Tongue (tissue), 2 donors: ENCODE measurements around the gene NIFK. TPM values are rescaled to one million over a fixed set of nuclear protein-coding genes. Genes with fewer than 3 reads are reported as not detected.
"Not testable (repeated sequence)": the region's sequence is repeated elsewhere in the genome, so short reads cannot be mapped to it uniquely, and the experiment has no call there.

Source experiments
- DNase-seq: peaks from one replicate; pipeline ENCODE4 v3.0.0-alpha.2; 2015
- total RNA-seq: library from RNA; depleted of rRNA; stranded (reverse); fragments of >200 nt; gene quantifications from one replicate; pipeline ENCODE4 v1.2.3, GENCODE V29; 2014

Gene NIFK
- total RNA-seq: 54.8 TPM

DNA sequence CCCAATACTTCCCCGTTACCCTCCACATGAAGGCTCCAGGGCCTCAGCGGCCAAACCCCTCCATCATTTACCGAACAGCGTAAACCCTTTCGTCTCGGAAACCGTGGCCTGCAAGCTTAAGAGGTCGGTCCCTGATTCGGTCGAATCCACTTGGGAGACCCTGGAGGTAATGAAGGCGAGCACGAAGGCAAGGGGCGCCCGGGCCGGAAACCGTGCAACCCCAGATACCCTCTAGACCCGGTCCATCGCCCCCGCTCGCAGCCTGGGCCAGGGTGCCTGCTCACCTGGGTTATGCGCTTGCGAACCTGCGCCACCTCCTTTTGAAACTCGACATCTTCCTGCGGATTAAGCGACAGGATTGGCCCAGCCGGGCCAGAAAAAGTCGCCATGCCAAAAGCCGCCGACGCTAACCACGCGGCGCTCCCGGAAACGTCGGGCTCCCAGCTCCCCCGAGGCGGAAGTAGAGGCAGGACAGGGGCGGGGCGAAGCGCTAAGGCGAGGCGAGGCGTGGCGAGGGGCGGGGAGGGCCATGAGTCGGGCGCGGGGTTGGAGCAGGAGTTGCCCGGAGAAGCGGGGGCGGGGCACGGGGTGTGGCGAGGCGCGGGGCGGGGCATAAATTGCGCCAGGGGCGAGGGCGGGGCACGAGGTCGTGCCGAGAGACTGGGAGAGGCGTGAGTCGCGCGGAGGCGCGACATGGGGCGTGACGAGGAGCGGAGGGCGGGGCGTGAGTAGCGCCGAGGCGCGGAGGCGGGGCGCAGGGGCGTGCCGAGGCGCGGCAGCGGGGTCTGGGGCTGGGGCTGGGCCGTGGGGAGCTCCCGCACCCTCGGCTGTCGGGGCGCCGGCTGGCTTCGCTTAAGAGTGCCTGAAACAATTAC is at the start of gene NIFK:
Gene NIFK (minus strand): TSS at position 414 of the 875 bp plus-strand sequence. CDS start 25 bp downstream, at position 389.
- peak; percentile 99 for DNase-seq

DNA sequence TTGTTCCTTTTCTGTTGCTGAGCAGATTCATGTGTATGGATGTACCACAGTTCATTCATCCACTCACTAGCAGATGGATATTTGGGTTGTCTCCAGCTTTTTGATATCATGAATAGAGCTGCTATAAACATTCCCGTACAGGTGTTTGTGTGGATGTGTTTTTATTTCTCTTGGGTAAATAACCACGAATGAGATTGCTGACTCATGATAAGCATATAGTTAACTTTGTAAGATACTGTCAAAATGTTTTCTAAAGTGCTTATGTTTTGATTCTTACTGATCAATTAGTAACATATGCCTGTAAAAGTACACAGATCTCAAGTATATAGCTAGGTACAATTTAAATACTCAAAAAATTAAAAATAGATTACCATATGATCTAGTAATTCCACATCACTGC is 46.5 kb upstream of the NIFK start:
- DNase-seq: no peak

DNA sequence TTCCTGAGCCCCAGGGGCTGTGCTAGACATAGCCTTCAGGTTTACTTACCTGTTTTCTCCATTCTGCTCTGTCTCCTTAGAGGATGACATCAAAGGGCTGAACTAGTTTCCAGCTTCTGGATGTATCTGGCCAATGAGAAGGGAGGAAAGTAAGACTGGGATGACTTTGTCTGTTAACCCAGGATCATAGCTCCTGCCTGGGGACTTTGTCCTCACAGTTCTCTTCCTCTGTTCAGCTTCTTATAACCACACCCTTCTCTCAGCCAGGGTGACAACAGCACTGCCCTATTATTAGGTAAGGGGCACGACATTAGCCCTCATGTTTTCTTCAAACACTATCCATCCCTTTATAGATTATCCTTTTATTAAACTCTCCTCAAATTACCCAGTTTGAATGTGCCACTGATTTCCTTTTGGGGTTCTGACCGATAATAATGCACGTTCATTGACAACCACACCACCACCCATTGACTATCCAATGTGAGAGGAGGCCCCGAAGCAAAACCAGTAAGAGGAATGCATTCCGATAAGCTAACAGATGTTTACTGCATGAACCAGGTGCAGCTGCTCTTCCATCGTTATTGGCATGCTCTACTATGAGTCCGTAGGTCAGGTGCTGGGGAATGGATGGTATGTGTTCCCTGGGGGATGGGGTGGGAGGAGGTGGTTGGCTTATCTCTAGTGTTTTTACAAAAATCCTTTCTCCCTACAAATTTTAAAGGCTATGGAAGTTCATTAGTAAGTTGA is 42.2 kb upstream of the NIFK start:
- no peak for DNase-seq

DNA sequence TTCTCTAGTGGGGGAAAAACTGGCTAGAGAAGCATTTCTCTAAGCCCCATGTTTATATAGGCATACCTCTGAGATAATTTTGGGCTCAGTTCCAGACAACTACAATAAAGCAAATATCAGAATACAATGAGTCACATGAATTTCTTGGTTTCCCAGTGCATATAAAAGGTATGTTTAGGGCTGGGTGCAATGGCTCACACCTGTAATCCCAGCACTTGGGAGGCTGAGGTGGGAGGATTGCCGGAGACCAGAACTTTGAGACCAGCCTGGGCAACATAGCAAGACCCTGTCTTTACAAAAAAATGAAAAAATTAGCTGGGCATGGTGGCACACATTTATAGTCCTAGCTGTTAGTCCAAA is 41.0 kb upstream of the NIFK start:
- DNase-seq: peak; percentile 68

DNA sequence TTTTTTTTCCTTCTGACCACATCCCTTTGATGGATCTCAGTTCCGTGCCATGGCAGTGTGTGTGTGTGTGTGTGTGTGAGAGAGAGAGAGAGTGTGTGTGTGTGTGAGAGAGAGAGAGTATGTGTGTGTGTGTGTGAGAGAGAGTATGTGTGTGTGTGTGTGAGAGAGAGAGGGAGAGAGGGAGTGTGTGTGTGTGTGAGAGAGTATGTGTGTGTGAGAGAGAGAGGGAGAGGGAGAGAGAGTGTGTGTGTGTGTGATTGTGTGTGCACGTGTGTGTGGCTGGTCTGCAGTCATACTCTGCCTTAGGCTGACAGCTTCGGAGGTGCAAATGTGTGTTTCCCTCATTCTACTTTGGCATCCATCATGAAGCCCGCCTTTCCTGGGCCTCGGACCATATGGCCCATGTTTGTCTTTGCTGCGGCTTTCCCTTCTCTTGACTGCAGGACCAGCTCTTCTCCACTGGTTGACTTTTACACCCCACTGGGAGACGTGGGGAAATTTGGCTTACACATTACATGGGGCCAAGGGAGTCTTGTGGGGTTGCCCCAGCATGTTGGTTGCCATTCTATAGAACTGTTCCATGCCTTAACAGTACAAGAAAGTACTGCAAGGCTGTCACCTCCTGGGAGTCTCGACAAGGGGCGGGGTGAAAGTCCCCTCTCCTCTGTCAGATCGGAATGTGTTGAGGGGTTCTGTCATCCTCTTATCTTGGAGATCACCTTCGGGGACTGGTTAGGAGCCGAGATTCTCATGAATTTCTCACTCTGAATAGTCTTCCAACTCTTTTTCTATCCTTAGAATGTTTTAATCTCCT is 40.4 kb upstream of the NIFK start:
- peak; percentile 16 for DNase-seq

DNA sequence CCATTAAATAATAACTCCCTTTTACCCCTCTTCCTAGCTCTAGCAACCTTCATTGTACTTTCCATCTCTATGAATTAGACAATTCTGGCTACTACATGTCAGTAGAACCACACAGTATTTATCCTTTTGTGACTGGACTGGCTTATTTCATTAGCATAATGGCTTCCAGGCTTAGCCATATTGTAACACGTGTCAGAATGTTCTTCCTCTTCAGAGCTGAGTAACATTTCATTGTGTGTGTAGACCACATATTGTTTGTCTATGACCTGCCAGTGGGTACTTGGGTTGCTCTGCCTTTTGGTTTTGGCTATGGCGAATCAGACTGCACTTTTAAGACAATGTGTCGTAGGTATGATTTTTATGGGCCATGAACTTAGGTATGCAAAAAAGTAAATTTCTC is 39.7 kb upstream of the NIFK start:
- no peak for DNase-seq

- DNase-seq: no peak
Measured at GRCh38 chr2:121774235-121774634, 37.6 kb upstream of the NIFK start.

GRCh38 chr2:121771976-121772742 is 35.5 kb upstream of the NIFK start:
- peak; percentile 76 for DNase-seq

- no peak for DNase-seq
Measured at GRCh38 chr2:121768143-121768755, 31.6 kb upstream of the NIFK start.

- DNase-seq: no peak
Measured at GRCh38 chr2:121766624-121767023, 29.9 kb upstream of the NIFK start.

DNA sequence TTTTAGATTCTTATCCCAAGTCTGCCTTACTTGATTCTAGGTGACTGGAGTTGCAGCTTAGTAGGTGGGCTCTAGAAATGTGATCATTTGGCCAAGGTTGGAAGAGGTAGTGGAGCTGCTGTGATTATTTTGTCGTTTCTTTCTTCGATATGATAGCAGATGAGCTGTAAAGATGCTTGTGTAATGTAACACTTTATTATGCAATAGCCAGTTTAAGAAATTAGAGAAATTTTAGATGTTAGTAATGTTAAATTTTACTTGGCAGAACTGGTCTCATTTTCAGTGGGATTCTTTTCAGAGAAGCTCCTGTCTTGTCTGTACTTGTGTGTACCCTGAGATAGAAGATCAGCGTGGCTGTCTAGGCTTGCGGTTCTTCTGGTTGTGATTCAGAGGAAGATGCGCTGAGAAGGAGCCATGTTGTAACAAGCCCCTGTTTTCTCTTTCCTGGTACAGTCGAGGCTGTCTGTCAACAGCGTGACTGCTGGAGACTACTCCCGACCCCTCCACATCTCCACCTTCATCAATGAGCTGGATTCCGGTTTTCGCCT is 28.1 kb upstream of the NIFK start:
- DNase-seq: no peak

DNA sequence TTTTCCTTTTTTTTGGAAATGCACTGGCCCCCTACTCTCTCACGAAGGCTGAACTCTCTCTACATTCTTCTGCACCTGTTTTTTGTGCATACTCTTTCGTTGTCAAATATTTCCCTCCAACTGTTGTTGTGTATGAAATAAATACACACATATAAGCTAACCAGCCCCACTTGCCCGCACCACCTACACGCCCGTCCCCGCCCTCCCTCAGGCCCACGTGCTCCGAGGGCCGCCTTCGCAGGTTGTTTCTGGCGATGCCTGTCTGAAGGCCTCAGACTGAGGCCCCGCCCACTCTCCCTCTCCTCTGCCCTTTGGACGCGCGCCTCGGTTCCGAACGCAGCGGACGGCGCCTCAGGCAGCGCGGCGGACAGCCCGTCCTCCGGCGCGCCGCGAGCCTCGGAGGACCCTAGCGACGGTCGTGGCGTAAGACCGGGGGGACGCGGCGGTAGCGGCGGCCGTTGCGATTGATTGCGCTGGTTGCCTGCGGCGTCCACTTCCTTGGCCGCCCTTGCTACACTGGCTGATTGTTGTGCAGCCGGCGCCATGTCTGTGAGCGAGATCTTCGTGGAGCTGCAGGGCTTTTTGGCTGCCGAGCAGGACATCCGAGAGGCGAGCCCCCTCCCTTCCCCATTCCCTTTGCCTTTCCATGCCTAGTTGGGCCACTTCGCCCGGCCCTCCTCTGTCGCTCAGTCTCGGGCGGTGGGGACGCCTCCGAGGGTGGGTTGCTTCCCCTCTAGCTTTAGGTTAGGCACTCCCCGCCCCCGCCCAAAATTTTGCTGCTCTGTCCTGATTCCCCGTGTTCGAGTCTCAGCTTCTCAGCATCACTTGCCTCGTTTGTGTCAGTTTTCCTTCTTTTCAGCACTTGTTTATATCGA is 18.8 kb upstream of the NIFK start, which contains the start of gene TSN:
Gene TSN (plus strand): TSS at position 415 of the 875 bp plus-strand sequence. CDS start 129 bp downstream, at position 544.
- peak; percentile 99 for DNase-seq

GRCh38 chr2:121754851-121755236 is 18.2 kb upstream of the NIFK start:
- DNase-seq: no peak

- DNase-seq: peak; percentile 17
Measured at GRCh38 chr2:121748202-121748601, 11.5 kb upstream of the NIFK start.

DNA sequence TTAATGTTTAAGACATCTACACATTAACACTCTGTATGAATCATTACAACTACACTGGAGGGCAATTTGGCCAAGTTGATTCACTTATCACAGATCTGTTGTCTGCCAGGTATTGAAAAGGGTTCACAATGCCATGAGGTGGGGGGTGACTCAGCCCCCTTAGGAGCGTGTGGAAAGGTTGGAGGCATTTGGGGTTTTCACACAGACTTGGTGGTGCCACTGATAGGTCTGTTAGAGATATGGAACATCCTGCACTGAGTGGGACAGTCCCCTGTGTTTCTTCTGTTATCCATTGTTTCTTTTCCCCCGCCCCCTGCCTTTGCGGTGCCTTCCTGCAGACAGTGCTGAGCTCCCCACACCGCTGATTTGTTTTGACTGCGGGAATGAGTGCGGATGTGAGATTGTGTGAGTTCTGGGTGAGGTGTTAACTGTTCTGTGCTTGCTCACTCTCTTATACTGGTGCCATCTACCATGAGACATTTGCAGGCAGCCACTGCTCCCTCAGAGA is 9.4 kb upstream of the NIFK start:
- DNase-seq: no peak

GRCh38 chr2:121741450-121741849 is 4.8 kb upstream of the NIFK start:
- no peak for DNase-seq

DNA sequence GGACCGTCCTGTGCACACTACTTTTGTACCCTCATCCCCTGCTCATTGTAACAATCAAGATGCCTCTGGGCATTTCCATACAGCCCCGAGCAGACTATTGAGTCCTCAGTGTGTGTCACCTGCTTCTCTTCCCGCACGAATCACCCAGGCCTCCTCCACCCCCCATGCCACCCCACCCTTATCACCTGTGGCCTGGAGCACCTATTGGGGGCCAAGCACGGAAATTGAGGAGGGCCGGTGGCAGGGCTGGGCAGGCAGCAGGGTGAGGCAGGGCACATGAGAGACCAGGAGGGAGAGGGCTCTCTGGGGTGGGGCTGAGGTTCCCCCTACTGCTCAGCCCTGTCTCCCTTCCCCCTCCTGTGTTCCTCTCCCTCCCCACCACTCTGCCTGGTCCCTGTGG is 4.3 kb upstream of the NIFK start:
- no peak for DNase-seq

GRCh38 chr2:121736140-121736461 is 574 bp downstream of the NIFK start:
- no peak for DNase-seq

DNA sequence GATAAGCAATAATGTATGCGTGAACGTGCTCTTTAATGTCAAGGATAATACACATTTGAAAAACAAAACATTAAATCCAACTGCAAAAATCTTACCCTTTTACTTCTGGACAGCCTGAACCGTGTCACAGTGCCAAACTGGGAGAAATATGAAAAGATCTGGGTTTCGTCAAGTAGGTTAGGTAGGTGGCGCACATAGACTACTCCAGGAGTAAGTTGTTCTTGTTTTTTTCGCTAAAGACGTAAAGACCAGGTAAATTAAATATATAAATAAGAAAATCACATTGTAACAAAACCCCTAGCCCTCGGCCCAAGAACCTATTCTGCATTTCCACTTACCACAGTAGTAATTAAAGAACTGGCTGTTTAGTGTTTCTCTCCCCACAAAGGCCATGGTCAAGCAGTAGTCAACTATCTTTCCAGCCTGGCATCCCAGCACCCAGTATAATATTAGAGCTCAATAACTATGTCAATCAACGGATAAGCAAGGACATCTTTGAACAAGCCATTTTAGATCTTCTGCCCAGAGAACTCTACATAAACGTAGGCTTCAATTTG is 1.1 kb downstream of the NIFK start:
- DNase-seq: peak; percentile 53

DNA sequence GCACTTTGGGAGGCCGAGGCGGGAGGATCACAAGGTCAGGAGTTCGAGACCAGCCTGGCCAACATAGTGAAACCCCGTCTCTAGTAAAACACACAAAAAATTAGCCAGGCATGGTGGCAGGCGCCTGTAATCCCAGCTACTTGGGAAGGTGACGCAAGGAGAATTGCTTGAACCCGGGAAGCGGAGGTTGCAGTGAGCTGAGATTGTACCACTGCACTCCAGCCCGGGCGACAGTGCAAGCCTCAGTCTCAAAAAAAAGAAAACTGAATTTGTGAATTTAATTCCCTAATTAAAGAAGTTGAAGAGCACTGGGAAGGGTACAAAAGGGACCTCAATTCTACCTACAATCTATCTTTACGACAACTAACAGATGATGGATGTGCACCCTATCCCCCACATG is 2.1 kb downstream of the NIFK start:
- DNase-seq: not testable (repeated sequence)
